ENCODE measurements around the gene HOXD3.

The HOXD3 gene

DNA sequence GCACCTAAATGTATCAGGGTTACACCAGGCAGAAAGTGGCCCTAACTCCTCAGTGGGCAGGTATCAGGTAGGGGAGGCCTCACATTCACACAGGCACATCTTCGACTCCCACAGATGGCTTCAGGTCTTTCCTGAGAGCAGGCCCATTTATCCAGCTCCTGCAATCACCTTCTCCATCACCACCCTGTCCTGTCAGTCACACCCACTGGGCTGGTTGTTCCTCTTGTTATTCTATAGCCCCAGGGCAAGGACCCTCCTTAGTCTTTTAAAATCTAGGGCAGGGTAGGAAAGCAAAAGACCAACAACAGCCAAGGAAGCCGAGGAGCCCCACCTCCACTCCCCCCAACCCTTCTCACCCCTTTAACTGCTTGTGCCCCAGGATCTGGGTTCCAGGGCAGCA, 14.8 kb upstream of the HOXD3 start:
- peaks cover 0 to 12% of the 10 kb centered on the region in 2 donors for H3K27me3 ChIP-seq
- no peaks in the 10 kb centered on the region for H3K36me3 ChIP-seq
- intact Hi-C loops (cut with DNase I; ENCODE audit: low total_unique reads): loop anchor here (5.0 kb wide), 1 partner anchor 495 kb away; no protein-coding TSS in a partner anchor
- H3K27ac ChIP-seq: no peak overlapping the region
- no peak overlapping the region for H3K4me3 ChIP-seq
- no peak for DNase-seq
- H3K9me3 ChIP-seq: no peaks in the 10 kb centered on the region
- peaks cover 0 to 21% (median 10%) of the 10 kb centered on the region in 4 donors for H3K4me1 ChIP-seq
- TF ChIP-seq, protein P1, sequence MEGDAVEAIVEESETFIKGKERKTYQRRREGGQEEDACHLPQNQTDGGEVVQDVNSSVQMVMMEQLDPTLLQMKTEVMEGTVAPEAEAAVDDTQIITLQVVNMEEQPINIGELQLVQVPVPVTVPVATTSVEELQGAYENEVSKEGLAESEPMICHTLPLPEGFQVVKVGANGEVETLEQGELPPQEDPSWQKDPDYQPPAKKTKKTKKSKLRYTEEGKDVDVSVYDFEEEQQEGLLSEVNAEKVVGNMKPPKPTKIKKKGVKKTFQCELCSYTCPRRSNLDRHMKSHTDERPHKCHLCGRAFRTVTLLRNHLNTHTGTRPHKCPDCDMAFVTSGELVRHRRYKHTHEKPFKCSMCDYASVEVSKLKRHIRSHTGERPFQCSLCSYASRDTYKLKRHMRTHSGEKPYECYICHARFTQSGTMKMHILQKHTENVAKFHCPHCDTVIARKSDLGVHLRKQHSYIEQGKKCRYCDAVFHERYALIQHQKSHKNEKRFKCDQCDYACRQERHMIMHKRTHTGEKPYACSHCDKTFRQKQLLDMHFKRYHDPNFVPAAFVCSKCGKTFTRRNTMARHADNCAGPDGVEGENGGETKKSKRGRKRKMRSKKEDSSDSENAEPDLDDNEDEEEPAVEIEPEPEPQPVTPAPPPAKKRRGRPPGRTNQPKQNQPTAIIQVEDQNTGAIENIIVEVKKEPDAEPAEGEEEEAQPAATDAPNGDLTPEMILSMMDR (IDR thresholded peaks at IDR 0.05): no peak

DNA sequence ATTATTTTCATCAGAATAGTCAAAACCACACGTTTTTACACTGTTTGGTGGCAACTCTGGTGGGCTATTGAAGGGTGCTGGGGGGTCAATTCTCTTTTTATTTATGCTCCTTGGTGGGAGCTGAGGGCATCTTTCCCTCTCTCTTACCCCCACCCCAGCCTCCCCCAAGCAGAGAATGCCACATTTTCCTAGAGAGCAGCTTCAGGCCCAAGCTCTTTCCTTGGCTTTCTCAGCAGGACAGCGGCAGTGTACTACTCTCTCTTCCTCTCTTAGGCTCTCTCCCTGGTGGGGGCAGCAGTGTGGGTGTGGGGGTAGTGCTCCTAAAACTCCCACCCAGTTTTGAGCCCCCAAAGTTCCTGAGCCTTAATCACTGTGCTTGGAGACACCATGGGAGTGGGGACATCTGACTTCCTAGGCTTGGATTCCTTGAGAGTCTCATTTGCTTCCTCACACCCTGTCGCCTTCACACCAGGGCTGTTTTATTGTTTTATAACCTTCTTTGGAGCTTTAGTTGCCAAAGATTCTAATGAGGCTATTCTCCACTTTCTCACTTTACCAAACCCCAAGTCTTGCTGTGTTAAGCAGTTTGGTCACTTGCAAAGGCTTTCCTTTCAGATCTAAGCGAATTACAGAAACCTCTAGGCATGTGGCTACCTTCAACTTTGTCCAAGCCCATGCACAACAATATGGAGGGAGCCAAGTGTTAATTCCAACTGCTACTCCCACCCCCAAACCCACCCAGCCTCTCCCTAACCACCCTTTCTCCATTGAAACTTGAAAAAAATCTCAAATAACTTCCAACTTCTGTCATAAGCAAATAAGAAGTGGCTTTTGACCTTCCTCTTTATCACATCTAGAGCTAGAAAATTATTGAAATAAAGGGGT, 11.8 kb upstream of the HOXD3 start:
- Histone ChIP-seq H3K27ac (no peak overlapping the region), H3K27me3 (peaks cover 0 to 33% of the 10 kb centered on the region in 2 donors), H3K4me1 (peaks cover 0 to 8% (median 4%) of the 10 kb centered on the region in 4 donors), H3K36me3 (peaks cover 0 to 6% (median 0%) of the 10 kb centered on the region in 3 donors), H3K4me3 (no peak overlapping the region), H3K9me3 (no peaks in the 10 kb centered on the region)
- TF ChIP-seq, protein P1 (IDR thresholded peaks at IDR 0.05): no peak
- intact Hi-C loops (cut with DNase I; ENCODE audit: low total_unique reads): no loop called here
- no peak for DNase-seq

- no peak for DNase-seq
- peaks cover 0 to 40% of the 10 kb centered on the region in 2 donors for H3K27me3 ChIP-seq
- no peak overlapping the region for H3K27ac ChIP-seq
- intact Hi-C loops (cut with DNase I; ENCODE audit: low total_unique reads): no loop called here
- peaks cover 0 to under 1% (median 0%) of the 10 kb centered on the region in 4 donors for H3K4me1 ChIP-seq
- peaks cover 0 to 6% (median 0%) of the 10 kb centered on the region in 3 donors for H3K36me3 ChIP-seq
- TF ChIP-seq, protein P1 (IDR thresholded peaks at IDR 0.05): no peak
- no peak overlapping the region for H3K4me3 ChIP-seq
- no peaks in the 10 kb centered on the region for H3K9me3 ChIP-seq
These were observed 11.0 kb upstream of the HOXD3 start for GRCh38 chr2:176146101-176146500.

GRCh38 chr2:176146645-176147044, 10.5 kb upstream of the HOXD3 start:
- Histone ChIP-seq H3K36me3 (peaks cover 0 to 8% (median 0%) of the 10 kb centered on the region in 3 donors), H3K4me3 (no peak overlapping the region), H3K4me1 (no peaks in the 10 kb centered on the region), H3K9me3 (no peaks in the 10 kb centered on the region), H3K27ac (no peak overlapping the region), H3K27me3 (peaks cover 0 to 45% of the 10 kb centered on the region in 2 donors)
- TF ChIP-seq, protein P1 (IDR thresholded peaks at IDR 0.05): no peak
- intact Hi-C loops (cut with DNase I; ENCODE audit: low total_unique reads): no loop called here
- no peak for DNase-seq

- DNase-seq: no peak
- TF ChIP-seq, protein P1 (IDR thresholded peaks at IDR 0.05): no peak
- H3K9me3 ChIP-seq: no peaks in the 10 kb centered on the region
- intact Hi-C loops (cut with DNase I; ENCODE audit: low total_unique reads): no loop called here
- H3K27me3 ChIP-seq: peaks cover 0 to 52% of the 10 kb centered on the region in 2 donors
- H3K4me1 ChIP-seq: no peaks in the 10 kb centered on the region
- no peak overlapping the region for H3K27ac ChIP-seq
- H3K4me3 ChIP-seq: no peak overlapping the region
- H3K36me3 ChIP-seq: peaks cover 0 to 14% (median 2%) of the 10 kb centered on the region in 3 donors
These were observed 9.8 kb upstream of the HOXD3 start for GRCh38 chr2:176147210-176147799.
